Activated T-helper 2 cell treated with anti-CD3 and anti-CD28 coated beads, Interferon-gamma antibody, Interleukin-2, Interleukin-4, amounts not matched to agents 10 μg/mL and 5 μg/mL and 100 μg/mL, durations not matched to agents 14 hours and 24 hours and 36 hours (primary cell): ENCODE data around the gene CHSY3. TPM values are rescaled to one million over a fixed set of nuclear protein-coding genes. Genes with fewer than 3 reads are reported as not detected.

Experiments used
- DNase-seq: peaks from one replicate; pipeline ENCODE4 v3.0.0; 2021; ENCODE audit warnings: low spot score
- H3K27ac Mint-ChIP-seq: one replicate; pipeline ENCODE4 v1.8.0; 2021; ENCODE audit warnings: mixed read lengths
- H3K27me3 Mint-ChIP-seq: one replicate; pipeline ENCODE4 v1.8.0; 2021; ENCODE audit warnings: low read depth, mixed read lengths
- H3K36me3 Mint-ChIP-seq: one replicate; pipeline ENCODE4 v1.8.0; 2021; ENCODE audit warnings: low read depth, mixed read lengths
- H3K4me1 Mint-ChIP-seq: one replicate; pipeline ENCODE4 v1.8.0; 2021; ENCODE audit warnings: low read depth, mixed read lengths
- H3K4me3 Mint-ChIP-seq: one replicate; pipeline ENCODE4 v1.8.0; 2021; ENCODE audit warnings: low read depth, mild to moderate bottlenecking, moderate library complexity, mixed read lengths
- H3K9me3 Mint-ChIP-seq: one replicate; pipeline ENCODE4 v1.8.0; 2021; ENCODE audit warnings: mixed read lengths
- intact Hi-C: fragments of 100-400 bp; cut with micrococcal nuclease; formaldehyde crosslinking; loops from one replicate; pipeline ENCODE4 v1.15.1; 2023
- total RNA-seq: library from RNA; stranded (reverse); gene quantifications from 2 replicates; pipeline ENCODE4 v1.2.3, GENCODE V29; 2022

CHSY3 gene
- total RNA-seq, 1 donor from 2014 or later = not detected

DNA sequence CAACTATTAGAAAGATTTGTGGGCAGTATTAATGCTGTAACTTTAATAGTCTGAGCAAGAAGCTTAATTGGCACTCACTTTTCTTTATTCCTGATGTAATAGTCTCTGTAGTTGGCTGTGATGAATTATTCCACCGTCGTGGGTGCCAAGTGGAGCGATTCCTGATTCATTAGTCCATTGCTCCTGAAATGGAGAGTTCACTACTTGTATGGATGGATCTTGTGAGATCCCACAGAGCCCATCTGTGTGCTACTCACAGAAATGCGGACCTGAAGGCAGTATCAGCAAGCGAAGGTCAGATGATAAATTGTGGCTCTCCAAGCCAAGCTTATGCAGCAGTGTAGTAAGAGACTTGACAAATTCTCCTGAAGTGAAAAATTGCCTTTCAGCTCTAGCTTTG, 212.2 kb downstream of the CHSY3 start:
- H3K9me3 Mint-ChIP-seq = no peaks in the 10 kb centered on the region
- no peak overlapping the region for H3K4me3 Mint-ChIP-seq
- DNase-seq = no peak
- H3K36me3 Mint-ChIP-seq = no peaks in the 10 kb centered on the region
- no peaks in the 10 kb centered on the region for H3K4me1 Mint-ChIP-seq
- H3K27ac Mint-ChIP-seq = no peak overlapping the region
- no peaks in the 10 kb centered on the region for H3K27me3 Mint-ChIP-seq
- intact Hi-C loops = no loop called here

GRCh38 chr5:130116972-130117371, 212.7 kb downstream of the CHSY3 start:
- no peak for DNase-seq
- Mint-ChIP-seq H3K9me3 (no peaks in the 10 kb centered on the region), H3K36me3 (no peaks in the 10 kb centered on the region), H3K4me1 (no peaks in the 10 kb centered on the region), H3K27me3 (no peaks in the 10 kb centered on the region), H3K27ac (no peak overlapping the region), H3K4me3 (no peak overlapping the region)
- intact Hi-C loops = no loop called here

DNA sequence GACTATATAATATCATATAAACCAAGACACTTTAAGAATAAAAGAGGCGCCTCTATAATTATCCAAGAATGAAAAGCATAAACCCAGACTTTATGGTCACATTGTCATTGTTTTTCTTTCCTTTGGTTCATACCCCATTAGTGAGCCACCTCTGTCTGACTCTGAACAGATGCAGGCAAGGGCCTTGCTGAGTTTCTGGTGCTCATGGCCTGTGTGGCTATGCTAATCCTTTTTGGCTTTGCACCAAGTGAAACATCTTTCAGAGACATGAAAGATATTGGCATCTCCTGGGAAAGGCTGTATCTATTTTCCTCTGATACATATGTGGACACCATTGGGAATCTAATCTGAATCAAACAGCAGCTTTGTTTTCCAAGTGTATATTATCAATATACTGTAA, 222.5 kb downstream of the CHSY3 start:
- DNase-seq = no peak
- Mint-ChIP-seq H3K9me3 (no peaks in the 10 kb centered on the region), H3K27ac (no peak overlapping the region), H3K4me3 (no peak overlapping the region), H3K4me1 (no peaks in the 10 kb centered on the region), H3K36me3 (no peaks in the 10 kb centered on the region), H3K27me3 (no peaks in the 10 kb centered on the region)
- intact Hi-C loops = no loop called here

GRCh38 chr5:130135506-130135905, 231.2 kb downstream of the CHSY3 start:
- H3K9me3 Mint-ChIP-seq = no peaks in the 10 kb centered on the region
- H3K27ac Mint-ChIP-seq = no peak overlapping the region
- no peak for DNase-seq
- intact Hi-C loops = no loop called here
- no peaks in the 10 kb centered on the region for H3K27me3 Mint-ChIP-seq
- no peak overlapping the region for H3K4me3 Mint-ChIP-seq
- H3K36me3 Mint-ChIP-seq = no peaks in the 10 kb centered on the region
- no peaks in the 10 kb centered on the region for H3K4me1 Mint-ChIP-seq

DNA sequence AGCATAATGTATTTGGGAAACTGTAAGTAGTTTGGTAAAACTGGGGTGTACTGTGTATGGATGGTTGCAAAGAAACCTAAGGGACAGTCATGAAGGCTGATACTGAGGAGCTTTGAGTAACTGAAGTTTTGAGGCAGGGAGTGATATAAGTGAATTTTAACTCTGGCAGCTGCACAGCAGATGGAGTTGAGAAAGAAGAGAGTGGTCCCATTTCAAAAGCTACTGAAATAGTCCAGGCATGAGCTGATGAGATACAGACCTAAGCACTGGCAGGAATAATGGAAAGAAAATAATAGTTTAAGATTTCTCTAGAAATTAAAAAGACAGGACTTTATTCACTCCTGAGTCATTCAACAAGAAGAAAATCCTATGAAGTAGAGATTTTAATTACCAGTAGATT, 232.0 kb downstream of the CHSY3 start:
- Mint-ChIP-seq H3K9me3 (no peaks in the 10 kb centered on the region), H3K27ac (no peak overlapping the region), H3K27me3 (no peaks in the 10 kb centered on the region), H3K4me3 (no peak overlapping the region), H3K4me1 (no peaks in the 10 kb centered on the region), H3K36me3 (no peaks in the 10 kb centered on the region)
- DNase-seq = no peak
- intact Hi-C loops = no loop called here

GRCh38 chr5:130137681-130138080, 233.4 kb downstream of the CHSY3 start:
- Mint-ChIP-seq H3K27me3 (no peaks in the 10 kb centered on the region), H3K4me3 (no peak overlapping the region), H3K27ac (no peak overlapping the region), H3K4me1 (no peaks in the 10 kb centered on the region), H3K9me3 (no peaks in the 10 kb centered on the region), H3K36me3 (no peaks in the 10 kb centered on the region)
- no peak for DNase-seq
- intact Hi-C loops = no loop called here

DNA sequence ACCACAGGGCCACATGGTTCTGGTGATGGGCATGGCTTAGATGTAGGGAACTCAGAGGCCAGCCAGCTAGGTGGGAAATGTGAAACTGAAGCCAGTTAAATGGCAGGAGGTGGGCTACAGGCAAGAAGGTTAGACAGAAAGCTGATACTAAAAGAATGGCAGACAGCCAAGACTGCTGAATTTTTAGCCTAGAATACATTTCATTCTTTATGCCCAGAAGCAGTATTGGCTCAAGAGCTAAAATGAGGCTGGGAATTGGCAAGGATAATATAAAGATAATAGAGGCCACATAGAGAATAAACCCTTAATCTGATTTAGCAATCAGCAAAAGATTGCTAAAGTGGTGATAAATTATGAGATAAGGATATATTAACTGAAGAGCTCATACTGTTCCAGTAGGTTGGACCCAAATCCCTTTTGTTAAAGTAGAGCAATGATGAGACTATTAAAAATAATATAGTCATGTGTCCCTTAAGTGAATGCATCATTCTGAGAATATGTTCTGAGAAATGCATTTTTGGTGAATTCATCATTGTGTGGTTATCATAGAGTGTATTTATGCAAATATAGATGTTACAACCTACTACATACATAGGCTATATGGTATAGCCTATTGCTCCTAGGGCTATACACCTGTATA, 234.3 kb downstream of the CHSY3 start:
- H3K4me1 Mint-ChIP-seq = no peaks in the 10 kb centered on the region
- no peaks in the 10 kb centered on the region for H3K36me3 Mint-ChIP-seq
- intact Hi-C loops = no loop called here
- H3K4me3 Mint-ChIP-seq = no peak overlapping the region
- DNase-seq = no peak
- H3K9me3 Mint-ChIP-seq = no peaks in the 10 kb centered on the region
- no peak overlapping the region for H3K27ac Mint-ChIP-seq
- no peaks in the 10 kb centered on the region for H3K27me3 Mint-ChIP-seq

GRCh38 chr5:130141659-130142320, 237.5 kb downstream of the CHSY3 start:
- Mint-ChIP-seq H3K27me3 (no peaks in the 10 kb centered on the region), H3K4me3 (no peak overlapping the region), H3K36me3 (no peaks in the 10 kb centered on the region), H3K9me3 (no peaks in the 10 kb centered on the region), H3K4me1 (no peaks in the 10 kb centered on the region), H3K27ac (no peak overlapping the region)
- intact Hi-C loops = no loop called here
- DNase-seq = no peak

DNA sequence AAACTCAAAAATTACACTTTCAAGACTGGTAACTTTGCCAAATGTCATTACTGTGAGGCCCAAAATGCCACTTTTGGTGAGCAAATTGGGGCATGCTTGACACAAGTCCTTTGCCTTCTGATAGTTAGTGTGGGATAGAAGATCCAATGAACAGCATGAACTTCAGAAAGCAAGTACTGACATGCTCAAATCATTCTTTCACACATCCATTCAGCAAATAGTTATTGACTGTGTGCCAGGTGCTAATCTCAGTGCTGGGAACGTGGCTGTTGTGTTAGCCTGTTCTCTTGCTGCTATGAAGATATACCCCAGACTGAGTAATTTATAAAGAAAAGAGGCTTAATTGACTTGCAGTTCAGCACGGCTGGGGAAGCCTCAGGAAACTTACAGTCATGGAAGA, 247.0 kb downstream of the CHSY3 start:
- no peak overlapping the region for H3K4me3 Mint-ChIP-seq
- H3K27me3 Mint-ChIP-seq = no peaks in the 10 kb centered on the region
- intact Hi-C loops = no loop called here
- H3K9me3 Mint-ChIP-seq = no peaks in the 10 kb centered on the region
- no peak for DNase-seq
- no peaks in the 10 kb centered on the region for H3K4me1 Mint-ChIP-seq
- no peak overlapping the region for H3K27ac Mint-ChIP-seq
- no peaks in the 10 kb centered on the region for H3K36me3 Mint-ChIP-seq

- H3K27ac Mint-ChIP-seq = no peak overlapping the region
- H3K9me3 Mint-ChIP-seq = no peaks in the 10 kb centered on the region
- no peak overlapping the region for H3K4me3 Mint-ChIP-seq
- intact Hi-C loops = no loop called here
- H3K36me3 Mint-ChIP-seq = no peaks in the 10 kb centered on the region
- no peaks in the 10 kb centered on the region for H3K4me1 Mint-ChIP-seq
- no peaks in the 10 kb centered on the region for H3K27me3 Mint-ChIP-seq
- no peak for DNase-seq
Measured at GRCh38 chr5:130155345-130156011, 251.2 kb downstream of the CHSY3 start.

GRCh38 chr5:130158036-130158435, 253.8 kb downstream of the CHSY3 start:
- H3K4me1 Mint-ChIP-seq = no peaks in the 10 kb centered on the region

GRCh38 chr5:130159968-130160367, 255.7 kb downstream of the CHSY3 start:
- no peaks in the 10 kb centered on the region for H3K9me3 Mint-ChIP-seq
- no peaks in the 10 kb centered on the region for H3K36me3 Mint-ChIP-seq
- no peak overlapping the region for H3K27ac Mint-ChIP-seq
- no peak for DNase-seq
- intact Hi-C loops = no loop called here
- no peaks in the 10 kb centered on the region for H3K27me3 Mint-ChIP-seq
- H3K4me1 Mint-ChIP-seq = no peaks in the 10 kb centered on the region
- no peak overlapping the region for H3K4me3 Mint-ChIP-seq

More at GRCh38 chr5:130158036-130158435, 253.8 kb downstream of the CHSY3 start:
- Mint-ChIP-seq H3K4me3 (no peak overlapping the region), H3K36me3 (no peaks in the 10 kb centered on the region), H3K9me3 (no peaks in the 10 kb centered on the region), H3K27ac (no peak overlapping the region), H3K27me3 (no peaks in the 10 kb centered on the region)
- intact Hi-C loops = no loop called here
- no peak for DNase-seq

- Mint-ChIP-seq H3K36me3 (no peaks in the 10 kb centered on the region), H3K27ac (no peak overlapping the region), H3K4me3 (no peak overlapping the region), H3K27me3 (no peaks in the 10 kb centered on the region), H3K4me1 (no peaks in the 10 kb centered on the region), H3K9me3 (no peaks in the 10 kb centered on the region)
- intact Hi-C loops = no loop called here
- DNase-seq = no peak
Measured at GRCh38 chr5:130164966-130165365, 260.7 kb downstream of the CHSY3 start.
